Measurements from ENCODE around the gene QSOX2.

Gene QSOX2

GRCh38 chr9:136197930-136198604 is 47.5 kb downstream of the QSOX2 start:
- DNase-seq (ENCODE audit: low read depth in 2 of 2) = no peak
- no peak overlapping the region for H3K4me3 ChIP-seq (replicated peaks in 1 of 2; ENCODE audit: low read depth in 2 of 2, low read length in 2 of 2)
- TF ChIP-seq CTCF (IDR thresholded peaks at IDR 0.05; ENCODE audit: low read depth, low read length) = no peak

GRCh38 chr9:136197084-136197875 is 48.3 kb downstream of the QSOX2 start:
- no peak for TF ChIP-seq CTCF (IDR thresholded peaks at IDR 0.05; ENCODE audit: low read depth, low read length)
- H3K4me3 ChIP-seq (replicated peaks in 1 of 2; ENCODE audit: low read depth in 2 of 2, low read length in 2 of 2) = no peak overlapping the region
- no peak for DNase-seq (ENCODE audit: low read depth in 2 of 2)

GRCh38 chr9:136196404-136197083 is 49.1 kb downstream of the QSOX2 start:
- H3K4me3 ChIP-seq (replicated peaks in 1 of 2; ENCODE audit: low read depth in 2 of 2, low read length in 2 of 2) = no peak overlapping the region
- DNase-seq (ENCODE audit: low read depth in 2 of 2) = no peak
- TF ChIP-seq CTCF (IDR thresholded peaks at IDR 0.05; ENCODE audit: low read depth, low read length) = no peak

- TF ChIP-seq CTCF (IDR thresholded peaks at IDR 0.05; ENCODE audit: low read depth, low read length) = no peak
- H3K4me3 ChIP-seq (replicated peaks in 1 of 2; ENCODE audit: low read depth in 2 of 2, low read length in 2 of 2) = no peak overlapping the region
- DNase-seq (ENCODE audit: low read depth in 2 of 2) = no peak
Measured at GRCh38 chr9:136194540-136194939, 51.1 kb downstream of the QSOX2 start.

GRCh38 chr9:136193891-136194279 is 51.7 kb downstream of the QSOX2 start:
- TF ChIP-seq CTCF (IDR thresholded peaks at IDR 0.05; ENCODE audit: low read depth, low read length) = no peak

GRCh38 chr9:136193127-136193890 is 52.3 kb downstream of the QSOX2 start:
- DNase-seq (ENCODE audit: low read depth in 2 of 2) = no peak
- no peak for TF ChIP-seq CTCF (IDR thresholded peaks at IDR 0.05; ENCODE audit: low read depth, low read length)
- no peak overlapping the region for H3K4me3 ChIP-seq (replicated peaks in 1 of 2; ENCODE audit: low read depth in 2 of 2, low read length in 2 of 2)

More at GRCh38 chr9:136193891-136194279, 51.7 kb downstream of the QSOX2 start:
- H3K4me3 ChIP-seq (replicated peaks in 1 of 2; ENCODE audit: low read depth in 2 of 2, low read length in 2 of 2) = no peak overlapping the region
- no peak for DNase-seq (ENCODE audit: low read depth in 2 of 2)

Measured in cardiac fibroblast (primary cell).